GM21528 (cell line): ENCODE measurements around the gene IL10.
"Not testable (repeated sequence)": the region's sequence is repeated elsewhere in the genome, so short reads cannot be mapped to it uniquely, and the experiment has no call there.

Experiments
- ATAC-seq: cut with Tn5 transposase; IDR thresholded peaks from one replicate; pipeline ENCODE4 v1.9.1; 2021; ENCODE audit warnings: mild to moderate bottlenecking, moderate library complexity; ENCODE audit not compliant: unreplicated experiment, low FRiP score

IL10 gene

DNA sequence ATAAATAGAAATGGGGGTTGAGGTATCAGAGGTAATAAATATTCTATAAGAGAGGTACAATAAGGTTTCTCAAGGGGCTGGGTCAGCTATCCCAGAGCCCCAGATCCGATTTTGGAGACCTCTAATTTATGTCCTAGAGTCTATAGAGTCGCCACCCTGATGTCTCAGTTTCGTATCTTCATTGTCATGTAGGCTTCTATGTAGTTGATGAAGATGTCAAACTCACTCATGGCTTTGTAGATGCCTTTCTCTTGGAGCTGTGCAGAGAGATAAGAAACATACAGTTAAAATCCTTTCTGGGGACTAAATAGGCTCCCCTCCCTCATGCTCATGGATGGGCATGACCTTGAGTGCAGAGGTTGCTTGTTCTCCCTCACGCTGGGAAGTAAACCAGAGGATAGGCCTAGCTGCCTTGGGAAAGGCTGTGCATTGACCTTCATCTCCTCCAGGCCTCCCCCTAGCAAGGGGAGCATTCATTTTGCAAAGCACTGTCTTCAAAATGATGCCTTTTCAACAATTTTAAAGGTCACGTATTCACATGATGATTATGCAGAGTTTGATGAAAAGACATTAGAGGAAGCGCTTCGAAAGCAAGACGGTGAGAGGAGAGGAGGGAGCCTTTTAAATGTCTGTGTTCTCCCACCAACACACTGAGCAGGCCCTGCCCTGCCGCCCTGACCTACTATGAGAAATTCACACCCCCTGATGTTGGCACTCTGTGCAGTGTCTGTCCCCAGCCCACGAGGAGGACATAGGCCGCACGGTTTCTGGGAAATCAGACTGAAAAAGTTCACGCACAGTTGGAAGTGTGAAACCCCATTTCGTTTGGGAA is 3.6 kb downstream of the IL10 start:
- ATAC-seq = no peak

DNA sequence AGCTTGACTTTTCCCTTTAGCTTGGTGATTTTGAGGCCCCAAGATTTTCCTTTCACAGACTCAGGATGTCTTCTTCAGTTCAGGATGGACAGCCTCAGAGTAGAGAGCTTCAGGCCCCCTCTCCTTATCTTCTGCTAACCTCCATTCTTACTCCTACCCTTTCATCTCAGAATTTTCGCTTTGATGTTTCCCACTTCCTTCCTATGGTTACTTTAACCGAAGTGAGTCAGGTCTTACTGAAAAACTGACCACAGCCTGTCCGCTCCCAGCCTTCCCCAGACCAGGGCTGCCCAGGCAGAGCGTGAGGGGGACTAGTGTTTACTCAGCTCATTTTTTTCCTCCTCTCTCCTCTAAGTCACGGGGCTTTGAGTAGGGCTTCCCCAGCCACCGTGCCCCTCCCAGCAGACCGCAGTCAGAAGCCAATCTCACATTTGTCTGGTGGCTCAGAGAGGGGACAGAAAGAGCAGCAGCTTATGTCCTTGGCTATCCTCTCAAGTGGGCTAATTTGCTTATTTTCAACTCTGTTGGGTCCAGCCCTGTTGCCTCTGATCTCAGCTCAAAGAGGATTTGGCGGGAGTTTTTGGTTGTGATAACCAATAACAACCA is 5.9 kb downstream of the IL10 start:
- peak; percentile 48 for ATAC-seq

DNA sequence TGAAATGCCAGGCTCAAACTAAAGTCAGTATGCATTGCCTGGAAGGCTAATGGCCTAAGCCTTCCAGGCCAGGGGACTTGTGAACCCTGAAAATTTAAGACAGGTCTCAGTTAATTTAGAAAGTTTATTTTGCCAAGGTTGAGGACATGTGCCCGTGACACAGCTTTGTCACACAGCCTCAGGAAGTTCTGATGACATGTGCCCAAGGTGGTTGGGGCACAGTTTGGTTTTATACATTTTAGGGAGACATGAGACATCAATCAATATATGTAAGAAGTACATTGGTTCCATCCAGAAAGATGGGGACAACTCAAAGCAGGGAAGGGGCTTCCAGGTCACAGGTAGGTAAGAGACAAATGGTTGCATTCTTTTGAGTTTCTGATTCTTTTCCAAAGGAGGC is 6.5 kb downstream of the IL10 start:
- ATAC-seq = not testable (repeated sequence)

DNA sequence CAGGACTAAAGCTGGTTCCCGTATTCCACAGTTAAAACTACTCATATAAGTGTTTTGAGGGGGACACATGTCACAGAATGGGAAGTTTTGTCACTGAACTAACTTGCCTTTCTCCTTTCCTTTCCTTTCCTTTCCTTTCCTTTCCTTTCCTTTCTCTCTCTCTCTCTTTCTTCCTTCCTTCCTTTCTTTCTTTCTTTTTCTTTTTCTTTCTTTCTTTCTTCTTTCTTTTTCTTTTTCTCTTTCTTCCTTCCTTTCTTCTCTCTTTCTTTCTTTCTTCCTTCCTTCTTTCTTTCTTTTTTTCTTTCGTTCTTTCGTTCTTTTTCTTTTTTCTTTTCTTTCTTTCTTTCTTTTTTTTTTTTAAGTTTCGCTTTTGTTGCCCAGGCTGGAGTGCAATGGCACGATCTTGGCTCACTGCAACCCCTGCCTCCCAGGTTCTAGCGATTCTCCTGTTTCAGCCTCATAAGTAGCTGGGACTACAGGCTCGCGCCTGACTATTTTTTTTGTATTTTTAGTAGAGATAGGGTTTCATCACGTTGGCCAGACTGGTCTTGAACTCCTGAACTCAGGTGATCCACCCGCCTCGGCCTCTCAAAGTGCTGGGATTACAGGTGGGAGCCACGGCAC is 9.4 kb downstream of the IL10 start:
- ATAC-seq = not testable (repeated sequence)

DNA sequence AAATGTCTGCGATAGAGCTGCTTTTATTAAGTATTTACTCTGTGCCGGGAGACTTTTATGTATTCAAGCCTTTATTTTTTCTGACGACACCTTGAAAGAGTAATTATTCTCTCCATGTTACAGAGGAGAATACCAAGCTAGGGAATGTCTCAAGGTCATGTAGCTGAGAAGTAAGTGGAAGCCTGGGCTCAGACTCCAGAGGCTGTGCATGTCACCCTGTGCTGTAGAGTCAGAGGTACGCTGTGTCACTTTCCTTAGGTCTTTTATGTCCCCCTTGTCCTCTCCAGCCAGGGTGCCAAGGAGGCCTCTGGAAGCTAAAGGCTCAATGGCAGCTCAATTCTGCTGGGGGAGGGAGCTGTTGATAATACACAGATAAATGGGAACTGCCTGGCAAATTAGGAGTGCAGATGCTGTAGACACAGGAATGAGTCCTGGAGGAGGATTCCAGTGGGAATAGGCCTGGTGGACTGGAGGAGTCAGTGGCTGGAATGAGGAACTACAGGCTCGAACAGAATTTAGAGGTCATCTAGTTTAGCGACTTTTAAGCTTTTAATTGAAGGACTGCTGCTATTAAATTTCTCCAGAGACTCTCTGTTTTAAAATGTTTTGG is 11.0 kb downstream of the IL10 start:
- ATAC-seq = no peak

DNA sequence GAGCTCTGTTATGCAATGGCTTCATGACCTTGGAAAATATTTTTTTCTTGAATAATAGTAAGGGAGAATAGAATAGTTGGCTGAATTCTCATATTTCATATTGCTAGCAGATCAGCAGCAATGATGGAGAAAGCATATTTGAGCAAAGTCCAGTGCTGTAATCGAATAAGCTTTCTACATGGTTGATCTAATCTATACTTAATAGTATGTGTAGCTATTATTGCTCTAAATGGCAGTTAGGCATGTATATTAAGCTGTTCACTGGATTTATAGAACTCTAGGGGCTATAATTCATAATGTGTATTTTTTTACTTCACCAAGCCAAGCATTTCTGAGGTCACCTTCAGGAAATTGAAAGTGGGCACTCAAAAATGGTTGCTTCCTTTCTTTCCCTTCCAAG is 11.7 kb downstream of the IL10 start:
- ATAC-seq = no peak

DNA sequence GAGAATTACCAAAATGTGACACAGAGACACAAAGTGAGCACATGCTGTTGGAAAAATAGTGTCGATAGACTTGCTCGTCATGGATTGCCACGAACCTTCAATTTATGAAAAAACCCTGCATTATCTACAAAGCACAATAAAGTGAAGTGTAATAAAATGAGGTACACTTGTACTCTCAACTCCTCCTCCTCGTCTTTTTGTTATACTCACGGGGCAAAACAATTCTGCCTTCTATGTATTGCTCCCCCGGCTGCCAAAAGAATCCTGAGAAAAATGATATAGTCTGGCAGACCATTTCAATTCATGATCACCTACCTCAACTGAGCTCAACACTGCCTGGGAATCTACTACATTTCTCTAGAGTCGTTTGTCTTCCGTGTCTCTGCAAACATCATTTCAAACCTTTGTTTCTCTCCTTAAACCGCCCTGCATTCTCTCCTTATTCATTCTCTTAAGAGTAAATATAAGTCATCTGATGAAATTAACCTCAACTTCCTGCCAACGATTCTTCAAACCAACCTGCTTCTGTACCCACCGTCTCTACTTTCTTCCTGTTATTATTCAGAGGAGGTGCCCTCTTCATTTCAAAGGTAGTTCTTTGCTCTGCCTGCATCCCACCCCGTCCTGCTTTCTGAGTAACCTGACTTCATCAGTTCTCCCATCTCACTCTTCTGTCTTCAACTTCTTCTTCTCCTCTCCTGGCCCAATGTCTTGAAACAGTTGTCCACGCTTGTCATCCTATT is 14.6 kb downstream of the IL10 start:
- no peak for ATAC-seq

DNA sequence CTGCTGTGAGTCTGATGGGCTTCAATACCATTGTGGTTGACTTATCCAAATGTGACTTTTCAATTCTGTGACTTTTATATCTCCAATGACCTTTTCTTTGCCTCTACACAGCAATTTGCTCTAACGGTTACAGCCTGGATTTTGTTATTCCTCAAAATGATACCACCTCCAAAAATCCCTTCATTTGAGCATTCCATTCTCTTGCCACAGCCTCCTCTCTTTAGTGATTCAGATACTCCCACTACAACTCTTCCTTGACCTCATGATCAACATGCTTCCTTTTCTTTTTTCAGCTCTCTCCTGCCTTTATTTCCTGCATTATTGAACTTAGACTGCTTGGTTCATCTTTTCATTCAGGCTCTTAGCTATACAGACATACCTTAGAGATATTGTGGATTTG is 18.3 kb downstream of the IL10 start:
- no peak for ATAC-seq

DNA sequence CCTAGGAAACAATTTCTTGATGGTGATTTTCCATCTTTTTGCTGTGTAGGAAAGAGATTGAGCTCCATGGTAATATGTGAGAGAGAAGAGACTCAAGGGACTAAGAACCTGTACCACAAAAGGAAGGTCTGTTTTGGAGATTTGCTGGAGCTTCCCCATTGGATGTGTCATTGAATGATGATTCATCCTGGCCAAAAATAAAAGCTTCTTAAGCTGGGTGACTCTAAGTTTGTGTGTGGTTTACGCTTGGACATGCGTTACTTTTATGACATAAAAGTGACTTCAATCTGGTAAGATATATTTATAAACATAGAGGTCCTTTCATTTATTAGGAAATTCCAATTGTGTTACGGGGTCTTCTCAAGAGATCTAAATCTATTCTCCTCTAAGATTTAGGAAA is 19.2 kb downstream of the IL10 start:
- no peak for ATAC-seq

DNA sequence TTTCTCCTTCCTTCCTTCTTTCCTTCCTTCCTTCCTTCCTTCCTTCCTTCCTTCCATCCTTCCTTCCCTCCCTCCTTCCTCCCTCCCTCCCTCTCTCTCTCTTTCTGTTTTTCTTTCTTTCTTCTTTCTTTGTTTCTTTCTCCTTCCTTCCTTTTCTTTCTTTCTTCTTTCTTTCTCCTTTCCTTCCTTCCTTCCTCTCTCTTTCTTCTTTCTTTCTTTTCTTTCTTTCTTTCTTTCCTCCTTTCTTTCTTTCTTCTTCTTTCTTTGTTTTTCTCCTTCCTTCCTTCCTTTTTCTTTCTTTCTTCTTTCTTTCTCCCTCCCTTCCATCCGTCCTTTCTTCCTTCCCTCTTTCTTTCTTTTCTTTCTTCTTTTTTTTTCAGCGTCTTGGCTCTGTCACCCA is 19.8 kb downstream of the IL10 start:
- ATAC-seq = no peak

DNA sequence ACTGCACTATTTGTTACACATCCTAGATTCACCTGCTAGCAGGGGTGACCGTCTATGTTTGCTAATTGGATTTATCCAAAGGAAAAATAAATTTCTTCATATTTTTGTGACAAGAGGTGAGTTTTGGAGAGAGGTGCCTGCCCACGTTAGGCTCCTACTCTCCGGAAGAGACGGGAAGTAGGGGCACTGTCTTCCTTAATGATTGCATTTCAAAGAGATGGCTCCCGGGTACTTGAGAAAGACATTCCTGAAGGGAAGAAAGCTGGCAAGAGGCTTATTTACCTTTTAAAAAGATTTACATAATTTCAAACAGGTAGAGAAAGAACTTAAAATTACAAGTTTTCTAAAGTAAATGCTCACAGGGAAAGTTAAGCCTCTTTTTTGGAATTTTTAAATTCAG is 20.4 kb downstream of the IL10 start:
- ATAC-seq = no peak

DNA sequence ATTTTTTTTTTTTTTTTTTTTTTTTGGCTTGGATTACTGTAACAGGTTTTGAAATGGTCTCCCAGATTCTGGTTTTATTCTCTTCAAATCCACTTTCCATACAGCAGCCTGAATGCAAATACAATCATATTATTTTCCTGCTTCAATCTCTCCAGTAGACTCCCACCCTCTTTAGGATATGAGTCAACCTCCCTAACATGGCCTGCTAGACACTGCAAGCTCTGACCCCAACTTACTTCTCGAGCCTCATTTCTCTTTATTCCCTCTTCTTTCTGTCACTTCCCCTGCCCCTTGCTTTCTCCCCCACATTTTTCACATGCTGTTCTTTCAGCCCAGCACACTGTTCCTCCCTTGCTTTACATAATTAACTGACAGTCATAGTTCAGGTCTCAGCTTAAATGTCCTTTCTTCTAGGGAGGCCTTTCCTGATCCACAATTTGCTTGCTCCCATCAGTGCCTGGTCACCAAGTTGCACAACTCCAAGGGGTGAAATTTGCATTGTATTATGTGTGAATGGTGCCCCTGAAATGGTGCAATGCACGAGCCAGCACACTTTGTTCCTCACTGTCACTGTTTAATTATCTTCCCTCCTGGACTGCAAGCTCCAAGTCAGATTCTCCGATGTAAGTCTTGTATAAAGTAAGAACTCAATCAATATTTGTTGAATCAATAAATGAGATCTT is 23.8 kb downstream of the IL10 start:
- ATAC-seq = no peak

DNA sequence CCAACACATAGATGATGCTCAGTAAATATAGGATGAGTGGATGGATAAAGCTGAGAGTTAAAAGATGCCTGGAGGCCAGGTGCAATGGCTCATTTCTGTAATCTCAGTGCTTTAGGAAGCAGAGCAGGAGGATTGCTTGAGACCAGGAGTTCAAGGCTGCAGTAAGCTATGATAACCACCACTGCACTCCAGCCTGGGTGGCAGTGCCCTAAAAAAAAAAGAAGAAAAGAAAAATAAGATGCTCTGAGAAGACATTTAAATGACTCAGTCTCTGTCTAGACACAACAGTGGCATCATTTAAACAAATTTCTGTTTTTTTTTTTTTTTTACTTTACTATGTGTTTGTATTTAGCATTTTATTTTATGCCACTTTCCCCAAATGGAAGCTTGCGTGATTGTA is 27.0 kb downstream of the IL10 start:
- ATAC-seq = no peak

DNA sequence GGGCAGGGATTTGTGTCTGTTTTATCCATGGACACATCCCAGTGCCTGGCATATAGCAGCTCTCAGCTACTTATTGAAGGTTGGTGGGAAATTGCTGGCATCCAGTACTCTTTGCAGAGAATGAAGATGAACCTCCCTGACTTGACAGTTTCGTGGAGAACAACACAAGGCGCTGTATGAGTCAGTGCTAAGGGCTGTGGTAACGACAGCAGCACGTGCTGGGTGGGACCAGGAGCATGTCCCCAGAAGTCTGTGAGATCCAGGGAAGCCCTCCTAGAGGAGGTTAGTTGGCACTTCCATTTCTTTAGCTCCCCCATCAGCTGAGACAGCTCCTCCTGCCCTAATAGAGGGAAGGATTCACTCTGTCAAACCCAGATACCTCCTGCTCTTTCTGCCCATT is 27.6 kb downstream of the IL10 start:
- ATAC-seq = no peak

DNA sequence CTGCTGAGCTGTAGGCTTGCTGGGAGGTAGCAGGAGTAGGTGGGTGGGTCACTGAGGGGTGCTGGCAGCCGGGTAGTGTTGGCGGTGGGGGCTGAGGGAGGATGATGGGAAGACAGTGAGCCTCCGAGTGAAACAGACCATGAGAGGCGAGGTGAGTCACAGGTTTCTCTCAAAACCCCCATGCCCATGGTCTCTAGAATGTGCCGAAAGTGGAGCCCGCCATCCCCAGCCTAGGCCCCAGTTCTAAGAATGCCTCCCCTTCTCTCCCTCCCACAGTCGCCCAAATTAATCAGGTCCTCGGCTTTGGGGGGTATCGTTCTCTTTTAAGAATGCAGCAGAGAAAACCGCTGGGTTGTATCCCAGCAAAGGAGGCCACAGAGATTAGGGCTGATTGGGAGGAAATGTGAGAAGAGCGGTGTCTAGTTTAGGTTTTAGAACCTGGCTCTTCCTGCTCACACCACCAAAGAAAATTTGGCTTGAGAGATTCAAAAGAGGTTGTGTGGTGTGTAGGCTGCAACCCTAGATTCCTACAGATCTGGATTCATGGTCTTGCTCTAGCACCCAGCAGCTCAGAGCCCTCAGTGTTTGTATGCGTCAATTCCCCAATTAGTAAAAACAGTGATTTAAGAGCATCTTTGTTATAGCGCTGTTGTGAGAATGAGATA is 29.4 kb downstream of the IL10 start:
- ATAC-seq = no peak

DNA sequence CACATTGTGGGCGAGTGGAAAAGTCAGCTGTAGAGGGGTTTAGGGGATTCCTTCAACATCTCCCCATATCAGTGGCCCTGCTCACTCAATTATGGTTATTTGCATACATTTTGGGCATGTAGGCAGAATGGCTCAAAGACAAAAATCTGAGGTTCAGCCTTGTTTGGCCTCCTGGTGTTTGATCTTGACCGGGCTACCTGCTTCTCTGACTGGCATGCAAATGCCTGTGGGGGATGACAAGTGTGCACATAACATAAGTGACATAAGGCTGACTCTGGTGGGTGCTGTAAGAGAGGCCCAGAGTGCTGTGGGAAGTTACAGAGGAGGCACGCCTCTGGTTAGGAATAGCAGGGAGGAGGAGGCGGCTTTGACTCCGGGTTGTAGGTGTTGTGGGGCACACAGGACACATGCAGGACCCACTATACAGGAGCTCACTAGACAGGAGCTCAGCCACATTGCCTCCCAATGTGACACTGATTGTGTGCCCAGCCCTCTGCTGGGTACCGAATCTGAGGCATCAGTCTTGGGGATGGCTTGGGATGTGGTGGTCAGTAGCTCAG is 31.1 kb downstream of the IL10 start:
- ATAC-seq = no peak

DNA sequence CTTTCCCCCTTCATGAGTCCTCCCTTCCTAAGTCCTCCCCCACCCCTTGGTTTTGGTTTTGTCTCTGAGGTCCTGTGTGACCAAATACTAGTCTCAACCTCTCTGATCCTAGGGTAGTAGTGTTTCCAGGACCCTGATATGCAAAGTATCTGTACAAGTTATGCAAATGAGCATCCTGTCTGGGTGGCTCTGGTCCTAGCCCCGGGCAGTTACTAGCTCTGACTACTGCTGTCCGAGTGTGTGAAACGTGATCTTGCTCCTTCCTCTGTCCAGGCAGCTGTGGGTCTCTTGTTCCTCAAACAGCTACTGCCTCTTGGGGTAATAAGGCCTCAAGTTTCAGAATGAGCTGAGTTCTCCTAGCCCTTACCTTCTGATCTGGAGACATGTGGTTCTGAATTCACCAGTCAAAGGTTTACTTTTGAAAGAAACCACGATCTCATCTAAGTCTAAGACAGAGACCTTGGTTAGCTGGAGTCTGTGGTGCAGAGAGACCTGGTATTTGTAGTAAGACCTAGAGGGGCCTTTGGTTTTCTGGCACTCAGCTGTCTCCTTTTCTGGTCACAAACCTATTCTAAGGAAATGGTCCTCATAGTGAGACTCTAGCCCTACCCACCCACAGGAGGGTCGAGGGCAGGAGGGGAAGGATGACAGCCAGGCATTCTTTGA is 32.8 kb downstream of the IL10 start:
- ATAC-seq = peak; percentile 80

DNA sequence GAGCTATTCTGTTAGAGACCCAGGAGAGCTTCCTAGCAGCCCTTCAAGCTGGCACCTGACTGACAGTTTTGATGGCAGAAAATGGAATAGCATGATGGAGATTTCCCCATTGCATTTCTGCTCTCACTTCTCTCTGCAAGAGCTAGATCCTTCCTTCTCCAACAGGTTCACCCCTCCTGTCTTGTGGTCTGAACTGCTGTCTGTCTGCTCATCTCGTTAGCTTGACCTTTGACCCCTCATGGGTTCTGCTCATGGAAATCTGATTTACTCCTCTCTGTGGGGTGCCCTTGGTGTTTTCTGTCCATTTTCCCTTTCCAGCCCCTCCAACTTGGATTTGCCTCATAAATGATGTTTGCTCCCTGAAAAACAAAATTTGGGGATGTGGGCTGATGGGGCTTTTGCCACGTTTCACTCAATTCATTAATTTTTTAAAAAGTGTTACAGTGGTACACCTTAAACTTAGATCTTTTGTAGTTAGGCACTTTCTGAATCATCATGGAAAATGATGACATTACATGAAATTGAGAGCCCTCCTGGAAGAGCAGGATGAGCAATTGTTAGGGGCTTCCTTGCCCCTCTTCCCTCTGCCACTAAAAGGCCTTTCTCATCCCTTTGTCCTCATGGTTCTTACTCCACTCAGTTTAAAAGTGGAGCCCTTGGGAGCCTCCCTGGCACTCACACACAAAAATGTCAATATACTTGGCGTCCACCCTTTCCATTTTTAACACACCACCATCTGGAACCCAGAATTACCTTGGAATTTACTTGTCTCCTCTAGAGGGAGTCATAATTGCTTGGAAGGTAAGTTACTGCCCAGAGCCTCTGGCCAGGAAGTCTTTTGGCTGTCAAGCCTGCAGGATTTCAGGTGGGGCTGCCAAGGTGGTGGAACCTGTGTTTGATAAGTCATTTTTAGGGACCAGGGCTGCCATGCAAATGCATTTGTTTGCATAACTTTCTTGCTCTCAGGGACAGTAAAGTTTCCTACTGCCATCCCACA is 33.6 kb downstream of the IL10 start:
- no peak for ATAC-seq
